ENCODE data around the gene KRTAP10-9.
A peak's percentile ranks its signal among the peaks of the same experiment; 100 is the strongest.
"Not testable (repeated sequence)": the region's sequence is repeated elsewhere in the genome, so short reads cannot be mapped to it uniquely, and the experiment has no call there.

The KRTAP10-9 gene

GRCh38 chr21:44626673-44627143 lies at the start of gene KRTAP10-9:
TSS of gene KRTAP10-9 (plus strand) at chr21:44627093. CDS start at chr21:44627172, 79 bp downstream.
- DNase-seq (ENCODE audit: low read depth in 2 of 2): no peak

GRCh38 chr21:44578371-44579055 lies 48.4 kb upstream of the KRTAP10-9 start:
- no peak for DNase-seq (ENCODE audit: low read depth in 2 of 2)

- no peak for DNase-seq (ENCODE audit: low read depth in 2 of 2)
Observed at GRCh38 chr21:44579056-44579832, 47.6 kb upstream of the KRTAP10-9 start.

GRCh38 chr21:44579833-44580144 lies 47.1 kb upstream of the KRTAP10-9 start:
- no peak for DNase-seq (ENCODE audit: low read depth in 2 of 2)

GRCh38 chr21:44580231-44580821 lies 46.6 kb upstream of the KRTAP10-9 start, which contains the start of gene KRTAP10-5:
TSS of gene KRTAP10-5 (minus strand) at chr21:44580604. CDS start at chr21:44580578, 26 bp downstream.
- not testable (repeated sequence) for DNase-seq (ENCODE audit: low read depth in 2 of 2)

- no peak for DNase-seq (ENCODE audit: low read depth in 2 of 2)
Observed at GRCh38 chr21:44581158-44581557, 45.7 kb upstream of the KRTAP10-9 start.

- no peak for DNase-seq (ENCODE audit: low read depth in 2 of 2)
Observed at GRCh38 chr21:44582055-44582454, 44.8 kb upstream of the KRTAP10-9 start.

- DNase-seq (ENCODE audit: low read depth in 2 of 2): no peak
Observed at GRCh38 chr21:44583089-44583799, 43.6 kb upstream of the KRTAP10-9 start.

GRCh38 chr21:44583800-44584147 lies 43.1 kb upstream of the KRTAP10-9 start:
- peak in 1 of 2 donors; percentile 14 for DNase-seq (ENCODE audit: low read depth in 2 of 2)

- DNase-seq (ENCODE audit: low read depth in 2 of 2): no peak
Observed at GRCh38 chr21:44585892-44586291, 41.0 kb upstream of the KRTAP10-9 start.

- DNase-seq (ENCODE audit: low read depth in 2 of 2): no peak
Observed at GRCh38 chr21:44589094-44589493, 37.8 kb upstream of the KRTAP10-9 start.

- DNase-seq (ENCODE audit: low read depth in 2 of 2): no peak
Observed at GRCh38 chr21:44589586-44590305, 37.1 kb upstream of the KRTAP10-9 start.

- no peak for DNase-seq (ENCODE audit: low read depth in 2 of 2)
Observed at GRCh38 chr21:44590311-44590721, 36.6 kb upstream of the KRTAP10-9 start.

GRCh38 chr21:44590897-44591800 lies 35.7 kb upstream of the KRTAP10-9 start:
- not testable (repeated sequence) for DNase-seq (ENCODE audit: low read depth in 2 of 2)

- not testable (repeated sequence) for DNase-seq (ENCODE audit: low read depth in 2 of 2)
Observed at GRCh38 chr21:44591801-44592130, 35.1 kb upstream of the KRTAP10-9 start.

GRCh38 chr21:44592446-44593311 lies 34.2 kb upstream of the KRTAP10-9 start, which contains the start of gene KRTAP10-6:
TSS of gene KRTAP10-6 (minus strand) at chr21:44592505. CDS start at chr21:44592484, 21 bp downstream.
- DNase-seq (ENCODE audit: low read depth in 2 of 2): no peak

GRCh38 chr21:44593598-44594405 lies 33.1 kb upstream of the KRTAP10-9 start:
- no peak for DNase-seq (ENCODE audit: low read depth in 2 of 2)

GRCh38 chr21:44594406-44594916 lies 32.4 kb upstream of the KRTAP10-9 start:
- no peak for DNase-seq (ENCODE audit: low read depth in 2 of 2)
